Psoas muscle (tissue), 8 donors: ENCODE data around the gene LPCAT3. TPM values are rescaled to one million over a fixed set of nuclear protein-coding genes. Genes with fewer than 3 reads are reported as not detected.
"Not testable (repeated sequence)": the region's sequence is repeated elsewhere in the genome, so short reads cannot be mapped to it uniquely, and the experiment has no call there.

Experiments used
- ATAC-seq, 4 donors: fragments of 200-7000 bp; cut with Tn5 transposase; one replicate each; pipeline ENCODE4 v1.9.1; 2020; ENCODE audit warnings: moderate library complexity in 3 of 4, mild to moderate bottlenecking in 2 of 4
- DNase-seq, 2 donors: peaks; one replicate each; pipeline ENCODE4 v3.0.0-alpha.2; 2020
- H3K27ac ChIP-seq: fragments of 200-600 bp; one replicate; pipeline ENCODE4 v1.8.0; 2022
- H3K27me3 ChIP-seq, 3 donors: fragments of 200-600 bp in 1 of 3; one replicate each; pipeline versions ENCODE4 v1.6.1 to v1.8.0; 2013 to 2022; ENCODE audit warnings: low read length in 2 of 3, mild to moderate bottlenecking in 2 of 3, moderate library complexity in 1 of 3; ENCODE audit not compliant: insufficient read depth in 3 of 3
- H3K36me3 ChIP-seq, 2 donors: fragments of 200-600 bp in 1 of 2; one replicate each; pipeline versions ENCODE4 v1.6.1 to v1.8.0; 2013 to 2022; ENCODE audit warnings: low read depth in 1 of 2, mild to moderate bottlenecking in 1 of 2, moderate library complexity in 1 of 2; ENCODE audit not compliant: insufficient read depth in 1 of 2
- H3K4me1 ChIP-seq: fragments of 200-600 bp; one replicate; pipeline ENCODE4 v1.8.0; 2022
- H3K4me3 ChIP-seq: fragments of 200-600 bp; one replicate; pipeline ENCODE4 v1.8.0; 2022; ENCODE audit warnings: mild to moderate bottlenecking
- H3K9me3 ChIP-seq: fragments of 200-600 bp; one replicate; pipeline ENCODE4 v1.8.0; 2022
- WGBS, 3 donors: extraction: QIAGEN DNeasy Blood & Tissue Kit; methylation state at CpG; one replicate each; pipeline versions ENCODE4 v1.1.6 to v1.1.7; 2013; 5-methylcytosine and 5-hydroxymethylcytosine counted together
- intact Hi-C, 2 donors: fragments of 100-400 bp; cut with DNase I; formaldehyde crosslinking; loops; one replicate each; pipeline versions ENCODE4 v1.11.0 to v1.14.2; 2022
- polyA plus RNA-seq, 3 donors: library from polyadenylated mRNA; stranded (reverse); fragments of 200-250 nt; gene quantifications; one replicate each; pipeline ENCODE4 v1.2.3, GENCODE V29; 2013
- total RNA-seq, 4 donors: library from RNA; stranded (reverse); fragmentation: NEBNext Ultra II Directional in 2 of 4; extraction: Animal tissue kit (Norgen Biotek cat#: 25700) in 2 of 4; gene quantifications; one replicate each; pipeline versions ENCODE4 v1.2.1 to v1.2.4, GENCODE V29; 2021 to 2023
- TF ChIP-seq, protein P1 (sequence below): fragments of 200-600 bp; IDR thresholded peaks from one replicate; pipeline ENCODE4 v1.8.0; 2022; ENCODE audit warnings: antibody characterized with exemption
- donor health status: healthy with polysubstance abuse.
- donor health status: DM: no; HTN: no; CAD: no; lungs with moderate emphysema.
- donor health status: Bipolar disorder and iron deficiency.
- donor health status: healthy.
- donor health status: DM: yes; HTN: yes; CAD: no.
- donor health status: DM: no; HTN: no; CAD: no.
- donor health status: DM: no; HTN: no; CAD: no.
- donor health status: DM: yes; HTN: yes; CAD: no.

The LPCAT3 gene
- total and polyA plus RNA-seq, 7 donors: 13.9 to 56.5 (median 26.2) TPM

- no peak overlapping the region for H3K4me3 ChIP-seq
- H3K27me3 ChIP-seq: no peaks in the 10 kb centered on the region
- no peaks in the 10 kb centered on the region for H3K9me3 ChIP-seq
- ATAC-seq (no peak), DNase-seq (no peak)
- intact Hi-C loops: loop anchor here (1.0 to 5.0 kb wide), 5 partner anchors 33 to 578 kb away; partner anchors contain the start of genes C1R (in 2 of the 2), C1RL (in 2 of the 2) and PEX5 (in 1 of the 2)
- peak overlapping the region; percentile 69 for H3K27ac ChIP-seq
- H3K4me1 ChIP-seq: peaks cover 4% of the 10 kb centered on the region
- 93 to 95% (median 94%) methylated on average over 4 of the region's 4 CpGs for WGBS, 3 donors
- TF ChIP-seq, protein P1, sequence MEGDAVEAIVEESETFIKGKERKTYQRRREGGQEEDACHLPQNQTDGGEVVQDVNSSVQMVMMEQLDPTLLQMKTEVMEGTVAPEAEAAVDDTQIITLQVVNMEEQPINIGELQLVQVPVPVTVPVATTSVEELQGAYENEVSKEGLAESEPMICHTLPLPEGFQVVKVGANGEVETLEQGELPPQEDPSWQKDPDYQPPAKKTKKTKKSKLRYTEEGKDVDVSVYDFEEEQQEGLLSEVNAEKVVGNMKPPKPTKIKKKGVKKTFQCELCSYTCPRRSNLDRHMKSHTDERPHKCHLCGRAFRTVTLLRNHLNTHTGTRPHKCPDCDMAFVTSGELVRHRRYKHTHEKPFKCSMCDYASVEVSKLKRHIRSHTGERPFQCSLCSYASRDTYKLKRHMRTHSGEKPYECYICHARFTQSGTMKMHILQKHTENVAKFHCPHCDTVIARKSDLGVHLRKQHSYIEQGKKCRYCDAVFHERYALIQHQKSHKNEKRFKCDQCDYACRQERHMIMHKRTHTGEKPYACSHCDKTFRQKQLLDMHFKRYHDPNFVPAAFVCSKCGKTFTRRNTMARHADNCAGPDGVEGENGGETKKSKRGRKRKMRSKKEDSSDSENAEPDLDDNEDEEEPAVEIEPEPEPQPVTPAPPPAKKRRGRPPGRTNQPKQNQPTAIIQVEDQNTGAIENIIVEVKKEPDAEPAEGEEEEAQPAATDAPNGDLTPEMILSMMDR: no peak
- H3K36me3 ChIP-seq: peaks cover 0 to 26% of the 10 kb centered on the region in 2 donors
Observed at GRCh38 chr12:7059780-7060179, 41.5 kb upstream of the LPCAT3 start.

DNA sequence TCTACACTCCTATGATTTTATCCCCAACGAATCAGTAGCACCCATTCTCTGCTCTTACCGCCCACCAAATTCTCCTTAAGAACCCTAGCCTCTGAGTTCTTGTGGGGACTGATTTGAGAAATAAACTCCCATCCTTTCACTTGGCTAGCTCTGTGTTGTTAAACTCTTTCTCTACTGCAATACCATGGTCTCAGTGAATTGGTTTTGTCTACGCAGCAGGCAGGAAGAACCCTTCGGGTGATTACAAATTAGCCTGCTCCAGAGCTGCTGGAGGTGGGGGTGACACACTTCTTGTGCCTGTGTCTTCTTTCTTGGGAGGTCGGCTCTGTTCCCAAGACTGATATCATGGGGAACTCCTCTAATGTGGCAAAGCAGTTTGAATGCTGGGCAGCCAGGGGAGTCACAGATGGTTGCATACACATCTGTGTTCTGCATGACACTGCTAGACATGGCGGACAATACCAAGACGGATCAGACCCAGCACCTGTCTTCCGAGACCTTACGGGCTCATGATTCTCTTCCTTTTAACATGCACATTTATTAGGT lies 40.6 kb upstream of the LPCAT3 start:
- WGBS, 3 donors: 91 to 93% (median 92%) methylated on average over 9 of the region's 9 CpGs
- DNase-seq: no peak
- Histone ChIP-seq H3K4me1 (peaks cover 4% of the 10 kb centered on the region), H3K36me3 (peaks cover 0 to 17% of the 10 kb centered on the region in 2 donors), H3K4me3 (no peak overlapping the region), H3K9me3 (no peaks in the 10 kb centered on the region), H3K27ac (no peak overlapping the region), H3K27me3 (no peaks in the 10 kb centered on the region)
- intact Hi-C loops: loop anchor here in 1 of 2 donors (5.0 kb wide), 1 partner anchor 128 kb away; the partner anchor contains the start of gene PEX5
- TF ChIP-seq, protein P1: no peak
- ATAC-seq: no peak

DNA sequence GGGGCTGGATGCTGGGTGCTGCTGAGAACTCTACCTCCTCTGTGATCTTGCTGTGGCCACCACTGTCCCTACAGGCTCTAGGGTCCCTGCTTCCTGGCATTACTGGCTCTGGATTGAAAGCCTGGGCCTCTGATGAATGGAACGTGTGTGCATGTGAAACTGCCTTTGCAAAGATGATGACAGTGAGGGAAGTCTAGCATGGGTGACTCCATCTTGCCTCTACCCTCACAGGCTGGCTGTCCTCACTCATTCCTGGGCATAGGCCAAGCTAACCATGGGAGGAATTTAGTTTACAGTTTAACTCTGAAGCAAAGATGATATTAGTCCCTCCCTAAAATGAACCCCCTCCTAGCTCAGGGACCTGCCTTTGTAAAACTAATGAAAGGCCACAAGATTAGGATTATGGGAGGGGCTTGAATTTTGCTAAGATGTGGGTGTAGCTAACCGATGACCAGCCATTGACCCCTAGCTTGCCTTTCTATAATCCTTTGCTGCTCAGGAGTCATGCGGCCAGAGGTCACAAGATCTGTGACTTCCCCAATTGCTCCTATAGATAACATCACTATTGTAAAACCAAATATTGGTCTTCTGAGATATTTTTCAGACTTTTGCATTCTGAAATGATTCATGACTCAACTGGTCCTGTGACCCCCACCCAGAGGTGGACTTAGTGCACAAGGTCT lies 40.0 kb upstream of the LPCAT3 start:
- intact Hi-C loops: loop anchor here in 1 of 2 donors (5.0 kb wide), 1 partner anchor 129 kb away; the partner anchor contains the start of gene PEX5

GRCh38 chr12:7055736-7056135 lies 37.5 kb upstream of the LPCAT3 start:
- H3K9me3 ChIP-seq, H3K4me1 ChIP-seq, H3K4me3 ChIP-seq, ATAC-seq, H3K27ac ChIP-seq, DNase-seq, H3K36me3 ChIP-seq, H3K27me3 ChIP-seq: not testable (repeated sequence)
- 92 to 99% (median 98%) methylated on average over 2 of the region's 2 CpGs for WGBS, 3 donors
- intact Hi-C loops: loop anchor here in 1 of 2 donors (5.0 kb wide), 1 partner anchor 132 kb away; the partner anchor contains the start of gene PEX5

More for the DNA sequence above, 40.0 kb upstream of the LPCAT3 start:
- WGBS, 3 donors: 87 to 88% (median 88%) methylated on average over 3 of the region's 3 CpGs
- TF ChIP-seq, protein P1: no peak
- Histone ChIP-seq H3K27ac (no peak overlapping the region), H3K9me3 (no peaks in the 10 kb centered on the region), H3K27me3 (no peaks in the 10 kb centered on the region), H3K4me3 (no peak overlapping the region), H3K36me3 (peaks cover 0 to 11% of the 10 kb centered on the region in 2 donors), H3K4me1 (peaks cover 4% of the 10 kb centered on the region)
- DNase-seq: no peak
- ATAC-seq: no peak

DNA sequence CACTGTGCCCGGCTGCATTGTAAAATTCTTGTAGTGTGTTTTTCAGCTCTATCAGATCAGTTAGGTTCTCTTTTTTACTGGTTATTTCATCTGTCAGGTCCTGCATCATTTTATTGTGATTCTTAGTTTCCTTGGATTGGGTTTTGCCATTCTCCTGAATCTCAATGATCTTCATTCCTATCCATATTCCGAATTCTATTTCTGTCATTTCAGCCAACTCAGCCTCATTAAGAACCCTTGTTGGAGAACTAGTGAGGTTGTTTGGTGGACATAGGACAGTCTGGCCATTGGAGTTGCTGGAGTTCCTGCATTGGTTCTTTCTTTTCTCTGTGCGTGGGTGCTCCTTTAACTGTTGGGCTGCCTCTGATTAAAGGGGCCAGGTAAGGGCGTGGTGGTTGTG lies 36.6 kb upstream of the LPCAT3 start:
- WGBS, 3 donors: 84 to 97% (median 84%) methylated on average over 4 of the region's 4 CpGs
- Histone ChIP-seq H3K36me3 (no peaks in the 10 kb centered on the region), H3K9me3 (no peaks in the 10 kb centered on the region), H3K4me1 (peaks cover 10% of the 10 kb centered on the region), H3K27me3 (no peaks in the 10 kb centered on the region), H3K4me3 (no peak overlapping the region), H3K27ac (no peak overlapping the region)
- intact Hi-C loops: loop anchor here in 1 of 2 donors (5.0 kb wide), 1 partner anchor 132 kb away; the partner anchor contains the start of gene PEX5
- DNase-seq (no peak), ATAC-seq (no peak)
- TF ChIP-seq, protein P1: no peak

DNA sequence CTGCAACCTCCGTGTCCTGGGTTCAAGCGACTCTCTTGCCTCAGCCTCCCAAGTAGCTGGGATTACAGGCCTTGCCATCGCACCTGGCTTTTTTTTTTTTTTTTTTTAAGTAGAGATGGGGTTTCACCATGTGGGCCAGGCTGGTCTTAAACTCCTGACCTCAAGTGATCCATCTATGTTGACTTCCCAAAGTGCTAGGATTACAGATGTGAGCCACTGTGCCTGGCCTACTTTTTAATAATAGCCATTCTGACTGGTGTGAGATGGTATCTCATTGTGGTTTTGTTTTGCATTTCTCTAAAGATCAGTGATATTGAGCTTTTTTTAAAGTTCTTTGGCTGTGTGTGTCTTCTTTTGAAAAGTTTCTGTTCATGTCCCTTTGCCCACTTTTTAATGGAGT lies 31.7 kb upstream of the LPCAT3 start:
- H3K4me3 ChIP-seq, H3K9me3 ChIP-seq, DNase-seq, intact Hi-C loops, H3K36me3 ChIP-seq, H3K27me3 ChIP-seq: not testable (repeated sequence)
- WGBS, 3 donors: 36 to 55% (median 46%) methylated on average over 3 of the region's 3 CpGs
- ATAC-seq: peak; percentile 73 to 95 (median 94)
- H3K27ac ChIP-seq: peak overlapping the region; percentile 48
- peaks cover 16% of the 10 kb centered on the region for H3K4me1 ChIP-seq

DNA sequence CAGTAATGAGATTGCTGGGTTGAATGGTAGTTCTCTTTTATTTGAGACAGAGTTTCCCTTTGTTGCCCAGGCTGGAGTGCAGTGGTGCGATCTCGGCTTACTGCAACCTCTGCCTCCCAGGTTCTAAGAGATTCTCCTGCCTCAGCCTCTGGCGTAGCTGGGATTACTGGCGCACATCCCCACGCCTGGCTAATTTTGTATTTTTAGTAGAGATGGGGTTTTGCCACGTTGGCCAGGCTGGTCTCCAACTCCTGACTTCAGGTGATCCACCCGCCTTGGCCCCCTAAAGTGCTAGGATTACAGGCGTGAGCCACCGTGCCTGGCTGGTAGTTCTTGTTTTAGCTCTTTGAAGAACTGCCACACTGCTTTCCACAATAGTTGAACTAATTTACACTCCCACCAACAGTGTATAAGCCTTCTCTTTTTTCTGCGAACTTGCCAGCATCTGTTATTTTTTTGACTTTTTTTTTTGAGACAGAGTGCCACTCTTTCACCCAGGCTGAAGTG lies 31.2 kb upstream of the LPCAT3 start:
- H3K4me3 ChIP-seq, H3K36me3 ChIP-seq, DNase-seq, H3K9me3 ChIP-seq, intact Hi-C loops, H3K27me3 ChIP-seq: not testable (repeated sequence)
- Histone ChIP-seq H3K4me1 (peaks cover 16% of the 10 kb centered on the region), H3K27ac (peak overlapping the region; percentile 48)
- WGBS, 3 donors: 52 to 75% (median 54%) methylated on average over 10 of the region's 10 CpGs
- ATAC-seq: peak in 3 of 4 donors; percentile 42 to 57 (median 56)
